Natural killer cell (primary cell): ENCODE data around the gene CHSY3. TPM values are rescaled to one million over a fixed set of nuclear protein-coding genes. Genes with fewer than 3 reads are reported as not detected.
"Not testable (repeated sequence)": the region's sequence is repeated elsewhere in the genome, so short reads cannot be mapped to it uniquely, and the experiment has no call there.

Source experiments
- ATAC-seq, 3 donors: fragments of 150-1000 bp in 2 of 3; fragments of 200-7000 bp in 1 of 3; cut with Tn5 transposase; 1 replicate in 1 of 3; 2 replicates in 2 of 3; pipeline ENCODE4 v1.10.0; 2021; ENCODE audit warnings: mild to moderate bottlenecking in 2 of 3, moderate library complexity in 2 of 3
- DNase-seq, 2 donors: peaks; one replicate each; pipeline versions ENCODE4 v3.0.0 to v3.0.0-alpha.2; 2013 to 2021; ENCODE audit warnings: mixed read lengths in 1 of 2
- H3K27ac ChIP-seq: one replicate; pipeline ENCODE4 v1.5.1; 2013; ENCODE audit warnings: mild to moderate bottlenecking, low read length
- H3K27me3 ChIP-seq: one replicate; pipeline ENCODE4 v1.6.1; 2013; ENCODE audit warnings: low read length; ENCODE audit not compliant: control insufficient read depth, insufficient read depth
- H3K36me3 ChIP-seq: one replicate; pipeline ENCODE4 v1.6.1; 2013; ENCODE audit warnings: low read length; ENCODE audit not compliant: control insufficient read depth, insufficient read depth
- H3K4me1 ChIP-seq: one replicate; pipeline ENCODE4 v1.6.1; 2013; ENCODE audit warnings: low read length; ENCODE audit not compliant: control insufficient read depth, insufficient read depth
- H3K4me3 ChIP-seq: one replicate; pipeline ENCODE4 v1.5.1; 2013; ENCODE audit warnings: low read length
- H3K9me3 ChIP-seq: one replicate; pipeline ENCODE4 v1.6.1; 2013; ENCODE audit warnings: low read length; ENCODE audit not compliant: control insufficient read depth, insufficient read depth
- H3K27ac Mint-ChIP-seq, 2 donors: one replicate each; pipeline ENCODE4 v1.8.0; 2022; ENCODE audit warnings: mild to moderate bottlenecking in 2 of 2, mixed read lengths in 2 of 2, moderate library complexity in 1 of 2
- H3K27me3 Mint-ChIP-seq, 2 donors: one replicate each; pipeline ENCODE4 v1.8.0; 2022; ENCODE audit warnings: low read depth in 2 of 2, mixed read lengths in 2 of 2
- H3K36me3 Mint-ChIP-seq: one replicate; pipeline ENCODE4 v1.8.0; 2022; ENCODE audit warnings: mixed read lengths
- H3K4me1 Mint-ChIP-seq, 2 donors: one replicate each; pipeline ENCODE4 v1.8.0; 2022; ENCODE audit warnings: mixed read lengths in 2 of 2
- H3K4me3 Mint-ChIP-seq: one replicate; pipeline ENCODE4 v1.8.0; 2022; ENCODE audit warnings: mild to moderate bottlenecking, moderate library complexity, mixed read lengths
- H3K9me3 Mint-ChIP-seq, 2 donors: one replicate each; pipeline ENCODE4 v1.8.0; 2022; ENCODE audit warnings: mixed read lengths in 2 of 2
- CTCF ChIP-seq: fragments of 200-600 bp; IDR thresholded peaks from one replicate; pipeline ENCODE4 v1.8.0; 2022; ENCODE audit warnings: antibody characterized with exemption
- WGBS: methylation state at CpG from one replicate; pipeline ENCODE4 v1.1.7; 2013; ENCODE audit warnings: missing lambda C conversion rate; ENCODE audit not compliant: insufficient coverage; 5-methylcytosine and 5-hydroxymethylcytosine counted together
- intact Hi-C: fragments of 100-400 bp; cut with micrococcal nuclease; formaldehyde crosslinking; loops from one replicate; pipeline ENCODE4 v1.14.2; 2022
- total RNA-seq, 4 donors: library from RNA; stranded (reverse); fragments of 120-200 nt in 1 of 4; gene quantifications; one replicate each; pipeline versions ENCODE4 v1.2.3 to v1.2.4, GENCODE V29; 2013 to 2022

The CHSY3 gene
- total RNA-seq, 3 donors from 2014 or later (not counting 1 experiment from before 2014, with no cell fraction given) = 0.18 to 2.3 (median 2.3) TPM

GRCh38 chr5:130213607-130214006 lies 309.3 kb downstream of the CHSY3 start:
- Mint-ChIP-seq H3K9me3 (peaks cover 3 to 10% of the 10 kb centered on the region in 2 donors), H3K36me3 (no peaks in the 10 kb centered on the region), H3K4me3 (no peak overlapping the region), H3K4me1 (no peaks in the 10 kb centered on the region), H3K27ac (no peak overlapping the region), H3K27me3 (no peaks in the 10 kb centered on the region)
- Histone ChIP-seq H3K4me1 (no peaks in the 10 kb centered on the region), H3K36me3 (no peaks in the 10 kb centered on the region), H3K27ac (no peak overlapping the region), H3K27me3 (no peaks in the 10 kb centered on the region), H3K4me3 (no peak overlapping the region), H3K9me3 (no peaks in the 10 kb centered on the region)
- no peak for TF ChIP-seq CTCF
- no peak for DNase-seq
- no peak for ATAC-seq
- 86% methylated on average over 2 of the region's 3 CpGs for WGBS
- intact Hi-C loops = no loop called here

GRCh38 chr5:130216286-130216685 lies 312.0 kb downstream of the CHSY3 start:
- Histone ChIP-seq H3K4me1 (no peaks in the 10 kb centered on the region), H3K9me3 (no peaks in the 10 kb centered on the region), H3K36me3 (no peaks in the 10 kb centered on the region), H3K27ac (no peak overlapping the region), H3K27me3 (no peaks in the 10 kb centered on the region), H3K4me3 (no peak overlapping the region)
- ATAC-seq (no peak), DNase-seq (no peak)
- intact Hi-C loops = no loop called here
- WGBS = no CpG with 5 or more reads among the region's 2 CpGs
- no peak overlapping the region for H3K27ac Mint-ChIP-seq
- H3K4me1 Mint-ChIP-seq = no peaks in the 10 kb centered on the region
- H3K9me3 Mint-ChIP-seq = peaks cover 3 to 9% of the 10 kb centered on the region in 2 donors
- H3K27me3 Mint-ChIP-seq = no peaks in the 10 kb centered on the region
- no peak overlapping the region for H3K4me3 Mint-ChIP-seq
- H3K36me3 Mint-ChIP-seq = no peaks in the 10 kb centered on the region
- TF ChIP-seq CTCF = no peak

- DNase-seq (no peak), ATAC-seq (no peak)
- Mint-ChIP-seq H3K27ac (no peak overlapping the region), H3K36me3 (no peaks in the 10 kb centered on the region), H3K9me3 (peaks cover 3 to 7% of the 10 kb centered on the region in 2 donors), H3K27me3 (no peaks in the 10 kb centered on the region), H3K4me3 (no peak overlapping the region), H3K4me1 (no peaks in the 10 kb centered on the region)
- no peaks in the 10 kb centered on the region for H3K27me3 ChIP-seq
- H3K4me3 ChIP-seq = no peak overlapping the region
- H3K4me1 ChIP-seq = no peaks in the 10 kb centered on the region
- no peaks in the 10 kb centered on the region for H3K36me3 ChIP-seq
- no peak overlapping the region for H3K27ac ChIP-seq
- no peaks in the 10 kb centered on the region for H3K9me3 ChIP-seq
- TF ChIP-seq CTCF = no peak
- intact Hi-C loops = no loop called here
Observed at GRCh38 chr5:130222573-130222972, 318.3 kb downstream of the CHSY3 start.

GRCh38 chr5:130226556-130226955 lies 322.3 kb downstream of the CHSY3 start:
- H3K27ac Mint-ChIP-seq, H3K27me3 ChIP-seq, H3K27me3 Mint-ChIP-seq, H3K27ac ChIP-seq, H3K36me3 ChIP-seq, H3K4me1 Mint-ChIP-seq, intact Hi-C loops, DNase-seq, H3K4me3 ChIP-seq, H3K36me3 Mint-ChIP-seq, ATAC-seq, H3K4me3 Mint-ChIP-seq, H3K4me1 ChIP-seq, H3K9me3 Mint-ChIP-seq, H3K9me3 ChIP-seq: not testable (repeated sequence)
- WGBS = 89% methylated on average over 1 of the region's 2 CpGs
